PC-3 (cell line): Measurements from ENCODE around the gene SH3BP1. TPM values are rescaled to one million over a fixed set of nuclear protein-coding genes. Genes with fewer than 3 reads are reported as not detected.
"Not testable (repeated sequence)": the region's sequence is repeated elsewhere in the genome, so short reads cannot be mapped to it uniquely, and the experiment has no call there.

Experiments used
- ATAC-seq: fragments of 200-7000 bp; cut with Tn5 transposase; 2 replicates; pipeline ENCODE4 v1.9.1; 2020; ENCODE audit warnings: mild to moderate bottlenecking, moderate library complexity
- BruUV-seq: library from RNA; stranded (reverse); fragments of 400-500 nt; replicated peaks from 2 replicates; lab custom pipeline; 2021; lab: Mats Ljungman, UMichigan
- CTCF ChIA-PET: fragments of 300-600 bp; sonication (Branson Sonifier 250); formaldehyde crosslinking; loops from one replicate; lab custom pipeline; 2022; ENCODE audit warnings: antibody characterized with exemption; lab: Charles Lee
- POLR2A ChIA-PET: fragments of 300-600 bp; sonication (Branson Sonifier 250); formaldehyde crosslinking; loops from one replicate; lab custom pipeline; 2022; ENCODE audit warnings: antibody characterized with exemption; ENCODE audit not compliant: unreplicated experiment; lab: Charles Lee
- DNase-seq: peaks from one replicate; pipeline ENCODE4 v3.0.0-alpha.2; 2015
- H2AFZ ChIP-seq: fragments of 300-600 bp; sonication (generic); 2 replicates; pipeline ENCODE4 v1.6.0; 2016; ENCODE audit warnings: antibody characterized with exemption, low read length
- H3F3A ChIP-seq: fragments of 300-600 bp; sonication (generic); one replicate; pipeline ENCODE4 v1.6.0; 2017; ENCODE audit warnings: antibody characterized with exemption, low read length, control low read depth, mild to moderate bottlenecking; ENCODE audit not compliant: unreplicated experiment
- H3K27ac ChIP-seq: fragments of 300-600 bp; sonication (generic); 2 replicates; pipeline ENCODE4 v1.5.1; 2016; ENCODE audit warnings: mild to moderate bottlenecking, low read length
- H3K27me3 ChIP-seq: fragments of 300-600 bp; sonication (generic); 2 replicates; pipeline ENCODE4 v1.6.1; 2016; ENCODE audit warnings: low read length, mixed read lengths
- H3K36me3 ChIP-seq: fragments of 300-600 bp; sonication (generic); 2 replicates; pipeline ENCODE4 v1.6.1; 2016; ENCODE audit warnings: low read depth, mixed run types, low read length, mixed read lengths
- H3K4me1 ChIP-seq: fragments of 300-600 bp; sonication (generic); 2 replicates; pipeline ENCODE4 v1.5.1; 2016; ENCODE audit warnings: low read length; ENCODE audit not compliant: insufficient read depth
- H3K4me2 ChIP-seq: fragments of 300-600 bp; sonication (generic); 2 replicates; pipeline ENCODE4 v1.6.0; 2016; ENCODE audit warnings: low read length
- H3K4me3 ChIP-seq: fragments of 300-600 bp; sonication (generic); 2 replicates; pipeline ENCODE4 v1.5.1; 2016; ENCODE audit warnings: mild to moderate bottlenecking, low read length, mixed read lengths
- H3K79me2 ChIP-seq: fragments of 300-600 bp; sonication (generic); 2 replicates; pipeline ENCODE4 v1.6.1; 2017; ENCODE audit warnings: low read length, mixed read lengths
- H3K9ac ChIP-seq: fragments of 300-600 bp; sonication (generic); 2 replicates; pipeline ENCODE4 v1.6.0; 2016; ENCODE audit warnings: mild to moderate bottlenecking, low read length
- H3K9me2 ChIP-seq: fragments of 300-600 bp; sonication (generic); replicated peaks from 2 replicates; pipeline ENCODE4 v1.6.1; 2016; ENCODE audit warnings: mixed run types, low read length, mixed read lengths
- H3K9me3 ChIP-seq: fragments of 300-600 bp; sonication (generic); 2 replicates; pipeline ENCODE4 v1.6.1; 2016; ENCODE audit warnings: low read length, mixed read lengths
- H4K20me1 ChIP-seq: fragments of 300-600 bp; sonication (generic); 2 replicates; pipeline ENCODE4 v1.6.1; 2016; ENCODE audit warnings: low read length, mixed read lengths
- EZH2 ChIP-seq: fragments of 300-600 bp; sonication (generic); IDR thresholded peaks from one replicate; pipeline ENCODE4 v1.6.1; 2017; ENCODE audit warnings: antibody characterized with exemption, mild to moderate bottlenecking, low read length; ENCODE audit not compliant: unreplicated experiment
- EZH2phosphoT487 ChIP-seq: fragments of 300-600 bp; sonication (generic); IDR thresholded peaks from 2 replicates; pipeline ENCODE4 v1.6.1; 2018; ENCODE audit warnings: mild to moderate bottlenecking, antibody characterized with exemption, low read length, borderline replicate concordance
- intact Hi-C: fragments of 100-400 bp; cut with micrococcal nuclease; formaldehyde crosslinking; loops from 2 replicates; pipeline ENCODE4 v1.9.0; 2023
- total RNA-seq: library from RNA; depleted of rRNA; stranded (reverse); fragments of >200 nt; gene quantifications from 2 replicates; pipeline ENCODE4 v1.2.3, GENCODE V29; 2014
- TF ChIP-seq, protein P1 (sequence below): fragments of 300-600 bp; sonication (generic); conservative IDR thresholded peaks from 2 replicates; pipeline ENCODE4 v1.5.1; 2017; ENCODE audit warnings: antibody characterized with exemption, low read depth, mild to moderate bottlenecking, low read length

SH3BP1 gene
- total RNA-seq, 1 experiment from 2014 or later: 18.0 TPM

DNA sequence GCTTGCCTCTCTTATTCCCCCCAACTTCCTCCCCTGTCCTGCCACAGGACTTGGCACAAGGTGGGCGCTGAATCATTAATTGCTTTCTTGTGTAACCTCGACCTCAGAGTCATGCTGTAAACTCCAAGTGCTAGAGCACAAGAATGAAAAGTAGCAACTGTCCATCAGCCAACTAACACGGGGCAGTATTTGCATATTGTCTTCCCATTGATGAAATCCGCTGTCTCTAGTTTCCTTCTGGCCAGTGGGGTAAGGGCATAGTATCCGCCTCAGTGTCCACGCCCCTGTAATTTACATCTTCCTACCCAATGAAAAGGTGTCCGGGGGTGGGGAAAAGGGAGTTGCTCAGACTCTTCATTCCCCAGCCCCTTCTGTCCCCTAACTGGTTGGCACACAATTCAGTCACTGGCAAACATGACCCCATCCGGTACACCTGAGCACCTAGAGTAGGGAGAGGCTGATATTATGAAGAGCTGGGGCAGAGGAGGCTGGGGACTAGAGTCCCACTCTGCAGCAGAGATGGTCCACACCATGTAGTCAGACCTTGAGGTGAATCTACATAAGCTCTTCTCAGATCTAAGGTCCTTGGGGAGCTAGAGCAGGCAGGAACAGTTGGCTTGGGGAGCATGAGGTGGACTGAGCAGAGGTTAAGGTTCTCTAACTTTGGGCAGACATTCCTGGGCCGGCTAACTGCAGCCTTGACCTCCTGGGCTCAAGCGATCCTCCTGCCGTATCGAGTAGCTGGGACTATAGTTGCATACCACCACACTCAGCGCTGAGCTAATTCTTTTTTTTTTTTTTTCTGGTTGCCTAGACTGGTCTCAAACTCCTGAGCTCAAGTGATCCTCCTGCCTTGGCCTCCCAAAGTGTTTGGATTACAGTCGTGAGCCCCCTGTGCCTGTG, 37.7 kb upstream of the SH3BP1 start:
- Histone ChIP-seq H3K9me2 (no peaks in the 10 kb centered on the region), H4K20me1 (no peaks in the 10 kb centered on the region), H3K27me3 (no peaks in the 10 kb centered on the region), H3K4me2 (peak overlapping the region; percentile 60), H2AFZ (no peak overlapping the region), H3K4me1 (peaks cover 17% of the 10 kb centered on the region), H3K36me3 (no peaks in the 10 kb centered on the region), H3F3A (no peaks in the 10 kb centered on the region), H3K4me3 (no peak overlapping the region), H3K9me3 (no peaks in the 10 kb centered on the region), H3K27ac (no peak overlapping the region), H3K79me2 (no peaks in the 10 kb centered on the region), H3K9ac (no peak overlapping the region)
- ATAC-seq (peak; percentile 43), DNase-seq (peak; percentile 62)
- intact Hi-C loops: no loop called here
- POLR2A ChIA-PET: no interaction called here
- BruUV-seq: no TSS peak
- CTCF ChIA-PET: interaction anchor here (0.6 kb wide), 1 partner anchor 373 kb away, joined by 4 read pairs; no protein-coding TSS in a partner anchor
- TF ChIP-seq EZH2phosphoT487: no peak
- TF ChIP-seq EZH2: no peak

DNA sequence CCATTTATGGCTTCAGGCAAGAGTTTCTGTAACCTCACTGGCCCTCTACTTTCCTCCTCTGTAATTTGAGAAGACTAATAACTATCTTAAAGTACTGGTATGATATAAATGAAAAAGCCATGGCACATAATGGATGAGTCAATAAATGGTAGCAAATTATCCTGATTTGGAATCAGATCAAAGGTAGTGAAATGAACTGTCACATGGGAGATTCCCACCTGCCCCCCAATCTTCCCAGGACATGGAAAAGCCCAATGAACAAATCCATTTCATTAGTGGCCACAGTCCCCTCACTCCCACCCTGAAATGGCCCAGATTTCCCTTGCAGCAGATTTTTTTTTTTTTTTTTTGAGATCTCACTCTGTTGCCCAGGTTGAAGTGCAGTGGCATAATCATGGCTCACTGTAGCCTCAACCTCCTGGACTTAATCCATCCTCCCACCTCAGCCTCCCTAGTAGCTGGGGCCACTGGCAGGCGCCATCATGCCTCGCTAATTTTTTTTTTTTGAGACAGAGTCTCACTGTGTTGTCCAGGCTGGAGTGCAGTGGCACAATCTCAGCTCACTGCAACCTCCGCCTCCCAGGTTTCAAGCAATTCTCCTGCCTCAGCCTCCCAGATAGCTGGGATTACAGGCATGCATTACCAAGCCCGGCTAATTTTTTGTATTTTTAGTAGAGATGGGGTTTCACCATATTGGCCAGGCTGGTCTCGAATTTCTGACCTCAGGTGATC, 36.8 kb upstream of the SH3BP1 start:
- H3K27me3 ChIP-seq, H3K4me2 ChIP-seq, H3K36me3 ChIP-seq, H4K20me1 ChIP-seq, H3K9me2 ChIP-seq, H3K9me3 ChIP-seq, POLR2A ChIA-PET, H3K79me2 ChIP-seq, BruUV-seq, H3K27ac ChIP-seq, CTCF ChIA-PET, intact Hi-C loops, H3F3A ChIP-seq, H2AFZ ChIP-seq, H3K4me3 ChIP-seq, H3K9ac ChIP-seq: not testable (repeated sequence)
- ATAC-seq (peak; percentile 23; the same call in 1 of the 2 replicates), DNase-seq (peak; percentile 31)
- H3K4me1 ChIP-seq: peaks cover 17% of the 10 kb centered on the region

DNA sequence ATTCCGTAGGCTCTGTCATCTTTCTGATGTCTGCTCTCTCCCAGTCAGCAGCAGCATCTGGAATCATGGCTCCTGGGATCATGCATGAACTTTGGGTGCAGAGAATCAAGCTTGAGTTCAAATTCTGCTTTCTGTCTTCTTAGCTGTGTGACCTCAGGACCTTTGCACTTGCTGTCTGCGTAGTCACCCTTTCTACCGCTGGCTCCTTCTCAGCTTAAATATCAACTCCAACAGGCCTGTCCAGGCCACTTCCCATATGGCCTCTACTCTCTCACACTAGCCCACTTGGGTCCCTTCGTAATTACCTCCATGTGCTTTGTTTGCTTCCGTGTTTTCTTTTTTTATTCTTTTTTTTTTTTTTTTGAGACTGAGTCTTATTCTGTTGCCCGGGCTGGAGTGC, 35.4 kb upstream of the SH3BP1 start:
- DNase-seq (no peak), ATAC-seq (no peak)
- Histone ChIP-seq H3K4me2 (no peak overlapping the region), H3K9me3 (no peaks in the 10 kb centered on the region), H2AFZ (no peak overlapping the region), H3K36me3 (no peaks in the 10 kb centered on the region), H3K27me3 (no peaks in the 10 kb centered on the region), H3K79me2 (peaks cover 2% of the 10 kb centered on the region), H3K4me1 (peaks cover 19% of the 10 kb centered on the region), H3K27ac (no peak overlapping the region), H4K20me1 (no peaks in the 10 kb centered on the region), H3K4me3 (no peak overlapping the region), H3K9ac (no peak overlapping the region), H3K9me2 (no peaks in the 10 kb centered on the region), H3F3A (no peaks in the 10 kb centered on the region)
- CTCF ChIA-PET: no interaction called here
- POLR2A ChIA-PET: no interaction called here
- intact Hi-C loops: no loop called here
- BruUV-seq: no TSS peak
- TF ChIP-seq EZH2: no peak

DNA sequence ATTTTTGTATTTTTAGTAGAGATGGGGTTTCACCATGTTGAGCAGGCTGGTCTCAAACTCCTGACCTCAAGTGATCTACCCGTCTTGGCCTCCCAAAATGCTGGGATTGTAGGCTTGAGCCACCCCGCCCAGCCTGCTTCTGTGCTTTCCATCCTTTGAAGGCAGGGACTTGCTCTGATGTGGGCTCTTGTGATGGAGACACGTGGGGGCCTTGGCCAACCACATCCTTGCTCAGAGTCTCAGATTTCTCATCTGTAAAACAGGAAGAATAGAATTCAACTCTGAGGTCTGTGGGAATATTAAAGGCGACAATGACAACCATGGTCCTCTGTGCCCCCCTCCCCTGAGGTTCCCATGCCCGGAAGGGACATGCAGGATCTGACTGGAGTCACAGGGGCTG, 34.6 kb upstream of the SH3BP1 start:
- CTCF ChIA-PET: no interaction called here

More for the DNA sequence above, 34.6 kb upstream of the SH3BP1 start:
- Histone ChIP-seq H3K27me3 (no peaks in the 10 kb centered on the region), H3K9me3 (no peaks in the 10 kb centered on the region), H3K9me2 (no peaks in the 10 kb centered on the region), H2AFZ (no peak overlapping the region), H4K20me1 (no peaks in the 10 kb centered on the region), H3F3A (no peaks in the 10 kb centered on the region), H3K9ac (no peak overlapping the region), H3K36me3 (no peaks in the 10 kb centered on the region), H3K79me2 (peaks cover 10% of the 10 kb centered on the region), H3K27ac (no peak overlapping the region), H3K4me1 (peaks cover 19% of the 10 kb centered on the region), H3K4me3 (no peak overlapping the region), H3K4me2 (no peak overlapping the region)
- POLR2A ChIA-PET: no interaction called here
- BruUV-seq: no TSS peak
- no peak for ATAC-seq
- intact Hi-C loops: no loop called here
- TF ChIP-seq, protein P1, sequence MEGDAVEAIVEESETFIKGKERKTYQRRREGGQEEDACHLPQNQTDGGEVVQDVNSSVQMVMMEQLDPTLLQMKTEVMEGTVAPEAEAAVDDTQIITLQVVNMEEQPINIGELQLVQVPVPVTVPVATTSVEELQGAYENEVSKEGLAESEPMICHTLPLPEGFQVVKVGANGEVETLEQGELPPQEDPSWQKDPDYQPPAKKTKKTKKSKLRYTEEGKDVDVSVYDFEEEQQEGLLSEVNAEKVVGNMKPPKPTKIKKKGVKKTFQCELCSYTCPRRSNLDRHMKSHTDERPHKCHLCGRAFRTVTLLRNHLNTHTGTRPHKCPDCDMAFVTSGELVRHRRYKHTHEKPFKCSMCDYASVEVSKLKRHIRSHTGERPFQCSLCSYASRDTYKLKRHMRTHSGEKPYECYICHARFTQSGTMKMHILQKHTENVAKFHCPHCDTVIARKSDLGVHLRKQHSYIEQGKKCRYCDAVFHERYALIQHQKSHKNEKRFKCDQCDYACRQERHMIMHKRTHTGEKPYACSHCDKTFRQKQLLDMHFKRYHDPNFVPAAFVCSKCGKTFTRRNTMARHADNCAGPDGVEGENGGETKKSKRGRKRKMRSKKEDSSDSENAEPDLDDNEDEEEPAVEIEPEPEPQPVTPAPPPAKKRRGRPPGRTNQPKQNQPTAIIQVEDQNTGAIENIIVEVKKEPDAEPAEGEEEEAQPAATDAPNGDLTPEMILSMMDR: no peak
- no peak for TF ChIP-seq EZH2
- no peak for TF ChIP-seq EZH2phosphoT487
- DNase-seq: no peak
